HG03571 (cell line): Measurements from ENCODE around the gene FCHSD2.
"Not testable (repeated sequence)": the region's sequence is repeated elsewhere in the genome, so short reads cannot be mapped to it uniquely, and the experiment has no call there.

Source experiments
- ATAC-seq: cut with Tn5 transposase; IDR thresholded peaks from one replicate; pipeline ENCODE4 v1.9.1; 2021; ENCODE audit not compliant: unreplicated experiment

FCHSD2 gene

DNA sequence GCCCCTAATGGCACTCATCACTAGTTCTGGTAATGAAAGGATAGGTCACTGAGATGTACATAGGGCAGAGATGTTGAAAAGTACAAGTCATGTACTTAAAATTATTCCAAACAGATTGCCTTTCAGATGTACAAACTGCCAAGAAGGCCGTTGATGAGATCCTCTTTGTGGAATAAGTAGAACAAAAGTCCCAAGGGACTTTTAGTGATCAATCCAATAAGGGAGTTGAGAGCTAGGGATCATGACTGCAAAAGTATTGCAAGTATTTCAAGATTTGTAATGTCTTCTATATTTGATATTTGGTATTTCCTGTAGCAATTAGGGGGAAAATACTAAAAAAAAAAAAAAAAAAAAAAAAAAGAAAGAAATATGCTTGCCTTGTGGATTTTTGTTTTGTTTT is 245.7 kb downstream of the FCHSD2 start:
- ATAC-seq, result no peak

GRCh38 chr11:72890881-72891280 is 251.2 kb downstream of the FCHSD2 start:
- no peak for ATAC-seq

DNA sequence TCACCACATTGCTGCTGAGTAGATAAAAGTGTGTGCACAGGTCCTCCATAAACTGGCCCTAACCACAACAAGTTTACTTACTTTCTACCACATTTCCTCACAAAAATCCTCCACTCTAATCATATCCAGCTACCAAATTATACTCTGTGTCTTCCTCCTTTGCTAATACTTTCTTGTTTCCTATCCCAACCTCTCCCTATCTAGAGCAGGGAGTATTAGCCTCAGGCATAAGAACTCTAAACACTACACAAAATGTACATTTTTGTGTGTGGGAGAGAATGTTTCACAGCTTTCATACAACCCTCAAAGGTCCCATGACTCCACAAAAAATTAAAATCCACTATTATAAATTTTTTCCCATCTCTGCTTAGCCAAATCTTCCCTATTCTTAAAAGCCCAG is 255.5 kb downstream of the FCHSD2 start:
- no peak for ATAC-seq

DNA sequence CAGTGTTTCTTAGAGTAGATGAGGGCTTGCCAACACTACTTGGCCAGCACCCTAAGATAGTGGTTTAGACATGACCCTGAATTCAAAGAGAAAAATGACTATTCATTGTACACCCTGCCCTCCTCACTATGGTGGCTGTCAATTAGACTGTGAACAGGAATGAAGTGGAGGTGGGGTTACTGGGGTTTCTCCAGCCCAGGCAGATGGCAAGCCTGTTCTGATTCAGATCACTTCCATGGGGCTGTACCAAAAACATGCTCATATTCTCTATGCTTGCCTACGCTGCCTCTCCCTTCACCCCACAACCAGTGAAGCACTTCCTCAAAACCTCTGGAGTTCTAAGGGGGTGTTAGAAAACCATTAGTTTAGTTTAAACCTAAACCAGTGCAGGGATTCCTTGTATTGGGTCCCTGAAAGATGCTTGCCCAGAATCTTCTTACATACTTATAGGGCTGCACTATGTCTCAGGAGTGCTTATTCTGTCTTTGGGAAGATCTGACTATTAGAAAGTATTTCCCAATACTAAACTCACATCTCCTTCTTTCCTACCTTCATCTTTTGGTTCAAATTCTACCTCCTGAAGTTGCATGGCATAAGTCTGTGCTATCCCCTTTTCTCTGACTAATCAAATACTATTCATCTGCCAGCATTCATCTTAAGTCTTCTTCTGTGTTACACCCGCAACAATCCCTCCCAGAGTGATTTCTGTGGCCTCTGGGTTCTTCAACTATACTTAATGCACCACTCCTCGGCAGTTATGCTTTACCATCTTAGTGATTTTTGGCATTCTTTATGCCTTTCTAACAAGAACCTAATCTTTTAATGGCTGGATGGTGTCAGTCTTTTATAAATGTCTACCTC is 256.1 kb downstream of the FCHSD2 start:
- no peak for ATAC-seq

- no peak for ATAC-seq
Measured at GRCh38 chr11:72876147-72876546, 266.0 kb downstream of the FCHSD2 start.

DNA sequence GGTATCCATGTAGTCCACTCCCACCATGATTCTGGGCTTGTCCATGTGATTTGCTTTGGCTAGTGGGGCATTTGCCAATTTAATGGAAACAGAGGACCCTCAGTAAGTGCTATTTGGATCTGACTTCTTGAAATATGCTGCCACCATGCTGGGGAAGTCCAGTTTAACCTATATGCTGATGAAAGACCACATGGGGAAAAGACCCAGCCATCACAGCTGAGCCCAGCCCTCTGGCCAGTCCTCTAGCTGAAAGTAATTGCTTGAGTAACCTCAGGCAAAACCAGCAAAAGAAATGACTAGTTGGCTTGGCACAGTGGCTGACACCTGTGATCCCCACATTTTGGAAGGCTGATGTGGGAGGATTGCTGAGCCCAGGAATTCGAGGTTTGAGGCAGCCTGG is 266.4 kb downstream of the FCHSD2 start:
- no peak for ATAC-seq

- no peak for ATAC-seq
Measured at GRCh38 chr11:72872012-72872411, 270.1 kb downstream of the FCHSD2 start.

DNA sequence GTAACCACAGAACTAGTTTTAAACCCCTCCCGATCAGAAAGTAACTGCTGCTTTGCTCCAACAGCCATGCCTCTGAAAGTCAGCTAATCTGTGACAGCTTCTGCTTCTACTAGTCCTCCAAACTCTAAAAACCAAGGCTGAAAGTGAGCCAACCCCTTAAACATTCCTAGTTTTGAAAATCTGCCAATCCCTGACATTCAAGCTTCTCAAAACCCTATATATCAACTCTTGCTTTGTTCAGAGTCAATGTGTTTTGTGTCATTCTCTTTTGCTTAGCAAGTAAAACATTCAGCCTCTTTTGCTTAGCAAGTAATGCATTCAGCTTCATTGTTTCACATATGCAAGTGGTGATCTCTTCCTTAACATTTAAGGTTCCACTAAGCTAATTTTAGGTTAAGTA is 271.0 kb downstream of the FCHSD2 start:
- ATAC-seq, result no peak

DNA sequence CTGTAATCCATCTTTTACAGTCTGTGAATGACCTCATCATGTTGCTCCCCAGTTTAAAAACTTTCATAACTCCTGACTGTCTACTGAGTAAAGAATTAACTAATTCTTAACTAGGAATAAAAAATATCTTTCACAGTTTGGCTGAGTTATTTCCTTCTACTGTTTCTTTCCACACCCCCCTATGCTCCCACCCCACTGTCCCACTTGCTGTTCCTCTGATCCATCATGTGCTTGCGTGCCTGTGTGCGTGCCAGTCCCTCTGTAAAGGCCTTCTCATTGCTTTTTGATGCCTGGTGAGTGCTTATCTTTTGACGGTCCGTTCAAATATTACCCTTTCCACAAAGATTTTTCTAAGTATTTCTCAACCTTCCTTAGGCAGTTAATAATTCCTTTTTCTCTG is 272.3 kb downstream of the FCHSD2 start:
- ATAC-seq, result no peak

DNA sequence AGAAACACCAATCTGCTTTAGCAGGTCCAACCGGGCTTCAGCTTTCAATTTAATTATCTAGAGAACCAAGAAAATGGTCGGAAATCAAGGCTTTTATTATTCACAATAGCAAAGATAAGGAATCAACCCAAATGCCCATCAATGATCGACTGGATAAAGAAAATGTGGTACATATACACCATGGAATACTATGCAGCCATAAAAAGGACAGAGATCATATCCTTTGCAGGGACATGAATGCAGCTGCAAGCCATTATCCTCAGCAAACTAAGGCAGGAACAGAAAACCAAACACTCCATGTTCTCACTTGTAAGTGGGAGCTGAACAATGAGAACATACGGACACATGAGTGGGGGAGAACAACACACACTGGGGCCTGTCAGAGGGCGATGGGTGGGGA is 274.1 kb downstream of the FCHSD2 start:
- ATAC-seq, result no peak

GRCh38 chr11:72864702-72865655 is 277.1 kb downstream of the FCHSD2 start:
- ATAC-seq, result no peak

DNA sequence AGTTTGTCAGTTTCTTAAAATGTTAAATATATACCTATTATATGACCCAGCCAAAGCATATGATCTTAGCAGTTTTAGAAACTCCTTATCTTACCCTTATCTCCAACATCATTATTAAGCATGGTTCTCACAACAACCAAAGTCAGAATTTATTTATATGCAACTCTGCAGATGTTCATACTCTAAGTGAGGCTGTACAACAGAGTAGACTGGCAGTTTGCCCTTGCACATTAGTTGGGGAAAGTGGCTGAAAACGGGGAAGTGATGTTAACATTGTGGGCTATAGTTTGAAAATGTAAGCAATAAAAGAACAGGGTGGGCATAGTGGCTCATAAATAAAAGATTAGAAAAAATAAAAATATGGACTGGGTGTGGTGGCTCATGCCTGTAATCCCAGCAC is 278.2 kb downstream of the FCHSD2 start:
- no peak for ATAC-seq

DNA sequence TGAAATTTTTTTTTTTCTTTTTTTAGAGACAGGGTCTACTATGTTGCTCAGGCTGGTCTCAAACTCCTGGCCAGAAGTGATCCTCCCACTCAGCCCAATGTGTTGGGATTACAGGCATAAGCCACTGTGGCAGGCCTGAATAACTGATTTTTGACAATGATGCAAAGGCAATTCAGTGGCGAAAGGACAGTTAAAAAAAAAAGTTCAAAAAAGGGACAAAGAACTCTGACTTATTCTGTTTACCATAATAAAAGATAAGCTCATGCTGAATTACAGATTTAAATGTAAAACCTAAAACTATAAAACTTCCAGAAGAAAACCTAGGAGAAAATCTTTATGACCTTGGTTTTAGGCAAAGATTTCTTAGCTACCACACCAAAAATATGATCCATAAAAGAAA is 279.0 kb downstream of the FCHSD2 start:
- no peak for ATAC-seq

DNA sequence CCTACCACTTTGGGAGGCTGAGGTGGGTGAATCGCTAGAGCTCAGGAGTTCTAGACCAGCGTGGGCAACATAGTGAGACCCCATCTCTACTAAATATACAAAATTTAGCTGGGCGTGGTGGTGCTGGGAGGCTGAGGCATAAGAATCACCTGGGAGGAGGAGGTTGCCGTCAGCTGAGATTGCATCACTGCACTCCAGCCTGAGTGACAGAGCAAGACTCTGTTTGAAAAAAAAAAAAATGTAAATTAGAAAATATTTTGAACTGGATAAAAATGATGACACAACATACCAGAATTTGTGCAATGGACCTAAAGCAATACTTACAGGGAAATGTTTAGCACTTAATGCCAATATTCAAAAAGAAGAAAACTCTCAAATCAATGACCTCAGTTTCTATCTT is 281.5 kb downstream of the FCHSD2 start:
- no peak for ATAC-seq

DNA sequence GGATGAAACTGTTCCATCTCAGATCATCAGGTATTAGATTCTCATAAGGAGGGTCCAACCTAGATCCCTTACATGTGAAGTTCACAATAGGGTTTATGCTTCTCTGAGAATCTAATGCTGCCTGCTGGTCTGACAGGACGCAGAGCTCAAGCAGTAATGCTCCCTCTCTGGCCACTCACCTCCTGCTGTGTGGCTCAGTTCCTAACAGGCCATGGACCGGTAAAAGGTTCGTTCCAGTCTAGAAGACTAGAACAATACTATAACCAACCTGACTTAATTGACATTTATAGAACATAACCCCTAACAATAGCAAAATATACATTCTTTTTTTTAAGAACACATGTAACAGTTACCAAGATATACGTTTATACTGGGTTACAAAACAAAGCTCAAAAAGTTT is 282.1 kb downstream of the FCHSD2 start:
- ATAC-seq, result no peak

DNA sequence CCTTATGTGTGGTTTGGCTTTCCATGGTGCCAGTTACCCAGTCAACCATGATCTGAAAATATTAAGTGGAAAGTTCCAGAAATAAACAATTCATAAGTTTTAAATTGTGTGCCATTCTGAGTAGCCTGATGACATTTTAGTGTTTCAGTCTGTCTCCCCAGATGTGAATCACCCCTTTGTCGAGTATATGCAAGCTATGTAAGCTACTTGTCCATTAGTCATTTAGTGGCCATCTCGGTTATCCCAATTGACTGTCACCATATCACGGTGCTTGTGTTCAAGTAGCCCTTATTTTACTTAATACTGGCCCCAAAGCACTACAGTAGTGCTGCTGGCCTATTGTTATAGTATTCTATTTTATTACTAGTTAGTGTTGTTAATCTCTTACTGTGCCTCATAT is 283.0 kb downstream of the FCHSD2 start:
- ATAC-seq, result no peak

- not testable (repeated sequence) for ATAC-seq
Measured at GRCh38 chr11:72858267-72858666, 283.9 kb downstream of the FCHSD2 start.

GRCh38 chr11:72856551-72857345 is 285.4 kb downstream of the FCHSD2 start:
- ATAC-seq, result no peak

DNA sequence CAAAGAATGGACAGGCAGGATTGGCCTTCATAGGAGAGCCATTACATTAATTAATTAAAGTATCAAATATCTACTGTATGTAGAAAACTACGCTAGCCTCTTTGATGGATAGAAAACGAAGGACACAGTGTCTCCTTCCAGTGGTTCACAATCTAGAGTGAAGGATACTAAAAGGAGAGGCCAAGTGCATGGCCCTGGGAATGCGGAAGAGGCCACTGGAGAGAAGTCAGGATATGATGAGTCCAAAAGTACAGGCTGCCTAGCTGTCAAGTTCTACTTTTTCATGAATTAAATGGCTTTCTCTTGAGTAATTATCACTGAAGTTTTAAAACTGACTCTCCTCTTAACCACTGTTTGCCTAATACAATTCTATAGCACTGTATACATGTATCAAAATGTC is 286.1 kb downstream of the FCHSD2 start:
- ATAC-seq, result no peak

- ATAC-seq, result no peak
Measured at GRCh38 chr11:72851726-72852125, 290.4 kb downstream of the FCHSD2 start.

GRCh38 chr11:72850832-72851231 is 291.3 kb downstream of the FCHSD2 start:
- ATAC-seq, result no peak
